HG02981 (cell line): ENCODE results near the gene MEST.
"Not testable (repeated sequence)": the region's sequence is repeated elsewhere in the genome, so short reads cannot be mapped to it uniquely, and the experiment has no call there.

Experiments
- ATAC-seq: cut with Tn5 transposase; IDR thresholded peaks from one replicate; pipeline ENCODE4 v1.9.1; 2021; ENCODE audit warnings: mild to moderate bottlenecking, moderate library complexity; ENCODE audit not compliant: unreplicated experiment

MEST gene

DNA sequence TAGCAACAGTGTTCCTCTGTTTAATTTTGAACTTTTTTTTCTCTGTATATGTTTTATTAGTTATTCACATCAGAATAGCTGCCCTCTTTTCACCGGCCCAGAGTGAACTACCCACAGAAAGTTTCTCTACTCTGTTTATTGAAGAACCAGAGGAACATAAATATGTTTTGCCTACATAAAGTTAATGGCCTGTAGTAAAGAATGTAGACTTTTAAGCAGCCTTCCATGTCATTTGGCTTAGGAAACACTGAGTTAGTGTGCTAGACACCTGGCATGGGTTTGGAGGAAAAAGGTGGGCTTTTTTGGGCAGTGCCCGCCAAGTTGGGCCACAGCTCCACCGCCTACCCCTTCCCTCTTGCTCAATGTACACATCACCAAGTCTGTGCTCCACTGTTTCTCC lies 8.9 kb upstream of the MEST start:
- no peak for ATAC-seq

DNA sequence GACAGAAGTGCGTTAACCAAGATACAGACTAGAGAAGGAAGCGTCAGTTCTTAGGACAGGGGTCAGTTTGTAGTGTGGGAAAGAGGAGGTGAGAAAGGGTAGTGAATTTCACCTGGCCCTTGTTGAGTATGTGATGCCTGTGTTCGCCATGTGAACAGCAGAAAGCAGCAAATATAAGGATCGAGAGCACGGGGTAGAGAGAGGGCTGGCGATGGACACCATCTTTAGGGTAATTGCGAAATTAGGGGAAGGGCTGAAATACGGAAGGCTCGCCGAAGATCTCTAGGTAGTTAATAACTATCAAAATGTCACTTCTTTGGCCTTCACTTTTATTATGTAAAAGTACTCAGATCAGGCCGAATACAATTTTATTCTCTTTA lies 6.2 kb upstream of the MEST start:
- no peak for ATAC-seq

DNA sequence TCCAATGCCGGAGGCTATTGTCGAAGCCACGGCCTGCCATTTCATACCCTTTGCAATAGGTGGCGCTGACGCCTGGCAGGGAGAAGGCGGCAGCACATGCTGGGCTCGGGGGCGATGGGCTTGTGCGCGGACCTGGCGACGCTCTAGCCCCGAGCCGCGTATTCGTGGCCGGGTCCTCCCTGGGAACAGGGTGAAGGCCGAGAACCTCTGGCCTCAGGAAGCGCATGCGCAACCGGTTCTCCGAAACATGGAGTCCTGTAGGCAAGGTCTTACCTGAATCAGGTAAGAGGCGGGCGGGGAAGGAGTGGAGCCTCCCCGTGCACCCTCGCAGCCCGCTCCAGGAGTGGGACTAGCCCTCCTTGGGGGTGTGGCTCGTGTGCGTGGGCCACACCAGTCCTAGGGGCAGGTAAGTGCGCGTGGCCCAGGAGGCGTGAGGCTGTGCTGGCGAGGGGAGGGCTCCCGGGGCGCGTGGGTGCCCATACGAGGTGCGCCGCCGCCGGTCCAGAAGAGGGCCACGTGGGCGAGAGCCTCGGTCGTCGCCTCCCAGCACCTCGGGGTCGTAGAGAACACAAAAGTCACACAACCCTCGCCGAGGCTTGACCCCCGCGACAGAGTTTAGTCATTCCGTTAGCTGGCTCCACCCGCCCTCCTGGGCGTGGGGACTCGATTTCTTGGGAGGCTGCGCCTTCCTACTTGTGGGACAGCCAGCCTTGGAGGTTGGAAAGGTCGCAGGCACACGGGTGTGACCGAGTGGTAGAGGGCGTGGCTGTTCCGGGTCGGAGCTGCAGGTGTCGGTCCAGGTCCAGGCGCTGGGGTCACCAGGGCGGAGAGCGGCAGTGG lies 5.6 kb upstream of the MEST start:
- peak; percentile 47 for ATAC-seq

DNA sequence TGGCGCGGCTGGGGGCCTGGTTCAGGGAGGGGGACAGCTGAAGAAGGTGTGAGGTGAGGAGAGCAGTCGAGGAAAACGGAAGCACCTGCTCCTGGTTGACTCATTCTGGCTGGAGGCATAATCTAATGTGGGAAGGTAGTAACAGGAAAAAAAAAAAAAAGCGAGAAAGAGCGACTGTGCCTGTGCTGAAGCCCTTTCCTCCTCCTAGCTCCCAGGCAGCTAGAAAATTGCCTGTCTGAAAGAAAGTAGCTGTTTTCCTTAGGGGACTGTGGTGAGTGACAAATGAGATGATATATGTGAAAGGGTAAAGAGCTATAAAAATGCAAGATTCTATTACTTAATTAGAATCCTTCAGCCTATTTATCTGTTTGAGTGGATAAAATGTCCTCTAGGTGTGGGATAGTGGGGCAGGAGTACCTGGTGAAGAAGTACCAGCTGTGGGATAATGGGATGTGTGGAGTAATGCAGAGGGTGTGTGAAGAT lies 4.9 kb upstream of the MEST start:
- ATAC-seq, result no peak

DNA sequence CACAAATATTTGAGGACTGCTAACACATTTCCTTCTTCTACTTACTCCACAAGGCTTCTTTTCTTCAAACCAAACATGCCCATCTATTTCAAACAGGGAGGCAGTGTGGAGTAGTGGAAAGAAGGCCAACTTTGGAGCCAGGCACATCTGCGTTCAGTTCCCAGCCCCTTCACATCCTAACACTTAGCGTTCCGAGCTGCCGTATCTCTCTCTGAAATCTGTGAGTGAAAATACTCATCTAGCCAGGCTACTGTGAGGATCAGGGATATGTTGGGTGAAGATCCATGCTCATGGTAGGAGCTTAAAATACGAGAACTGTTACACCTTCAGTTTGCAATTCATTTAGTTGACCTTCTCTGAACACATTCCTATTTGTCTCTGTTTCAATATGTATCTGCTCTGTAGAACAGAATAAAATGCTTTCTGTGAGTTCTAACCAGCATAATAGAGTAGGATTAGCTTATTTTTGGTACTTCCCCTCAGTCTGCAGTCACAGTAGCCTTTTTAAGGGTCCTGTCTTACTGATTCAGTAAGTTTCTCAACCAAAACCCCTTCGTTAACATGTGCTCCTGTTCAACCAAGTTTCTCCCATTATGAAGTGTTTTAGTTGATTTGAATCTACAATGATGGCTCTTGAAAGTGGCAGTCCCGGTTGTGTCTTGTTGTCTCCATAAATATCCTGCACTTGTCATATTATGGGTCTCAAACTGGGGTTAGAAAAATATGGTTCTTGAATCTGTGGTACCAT lies 3.3 kb upstream of the MEST start:
- ATAC-seq, result no peak

DNA sequence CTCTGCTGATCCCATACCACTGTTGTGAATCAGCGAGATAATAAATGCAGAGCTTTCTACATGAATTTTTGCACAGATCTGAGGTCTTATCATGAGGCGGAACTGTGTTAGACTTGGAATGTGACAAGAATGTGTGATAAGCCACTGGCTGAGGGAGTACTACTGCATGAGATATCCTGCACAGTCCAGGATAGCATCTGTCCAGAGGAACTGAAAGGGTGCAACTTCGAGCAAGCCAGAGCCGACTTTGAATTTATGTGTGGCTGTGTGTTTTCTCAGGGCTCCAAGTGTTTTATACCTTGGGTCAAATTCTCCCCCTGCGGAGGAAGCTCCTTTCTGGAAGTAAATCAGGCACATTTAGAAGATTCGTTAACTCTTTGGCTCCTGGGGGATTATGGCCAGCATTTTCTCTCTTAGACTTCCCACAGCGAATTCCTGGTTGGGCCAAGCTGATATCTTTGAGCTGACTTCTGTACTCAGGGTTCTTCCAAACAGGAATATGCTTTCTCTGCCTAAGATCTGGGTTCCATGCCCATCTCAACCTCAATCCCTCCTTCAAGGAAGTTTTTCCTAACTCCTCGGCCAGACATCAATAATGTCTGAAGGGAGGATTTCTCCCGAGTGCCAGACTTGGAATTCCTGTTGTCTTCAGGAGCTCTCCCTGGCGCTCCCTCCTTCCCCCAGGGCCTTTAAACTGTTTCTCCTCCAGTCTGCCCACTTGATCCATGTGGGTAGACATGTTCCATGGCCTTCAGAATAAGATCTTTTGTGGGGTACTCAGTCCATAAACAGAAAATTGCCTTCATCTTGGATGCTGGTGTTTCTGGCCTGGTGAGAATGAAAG lies 2.5 kb upstream of the MEST start:
- no peak for ATAC-seq

DNA sequence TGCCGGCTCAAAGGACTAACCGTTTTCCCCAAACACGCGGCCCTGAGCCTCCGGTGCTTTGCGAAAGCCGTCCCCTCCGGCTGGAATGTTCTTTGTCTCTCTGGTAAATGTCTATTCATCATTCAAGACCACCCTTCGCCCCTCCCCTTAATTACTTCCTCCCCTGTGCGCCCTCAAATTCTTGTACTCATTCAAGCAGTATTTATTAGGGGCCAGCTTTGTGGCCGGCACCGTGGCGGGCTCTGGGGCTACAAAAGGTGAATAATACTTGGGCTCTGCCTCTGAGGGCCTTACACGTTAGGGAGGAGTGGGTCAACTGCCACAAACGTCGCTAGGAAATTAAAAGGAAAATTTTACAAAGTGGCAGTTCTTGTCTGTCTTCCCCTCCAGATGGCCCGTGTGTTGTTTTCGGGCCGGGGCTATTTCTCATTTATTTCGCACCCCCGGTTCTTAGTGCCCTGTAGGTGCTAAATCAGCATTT lies 1.5 kb upstream of the MEST start:
- ATAC-seq, result no peak

DNA sequence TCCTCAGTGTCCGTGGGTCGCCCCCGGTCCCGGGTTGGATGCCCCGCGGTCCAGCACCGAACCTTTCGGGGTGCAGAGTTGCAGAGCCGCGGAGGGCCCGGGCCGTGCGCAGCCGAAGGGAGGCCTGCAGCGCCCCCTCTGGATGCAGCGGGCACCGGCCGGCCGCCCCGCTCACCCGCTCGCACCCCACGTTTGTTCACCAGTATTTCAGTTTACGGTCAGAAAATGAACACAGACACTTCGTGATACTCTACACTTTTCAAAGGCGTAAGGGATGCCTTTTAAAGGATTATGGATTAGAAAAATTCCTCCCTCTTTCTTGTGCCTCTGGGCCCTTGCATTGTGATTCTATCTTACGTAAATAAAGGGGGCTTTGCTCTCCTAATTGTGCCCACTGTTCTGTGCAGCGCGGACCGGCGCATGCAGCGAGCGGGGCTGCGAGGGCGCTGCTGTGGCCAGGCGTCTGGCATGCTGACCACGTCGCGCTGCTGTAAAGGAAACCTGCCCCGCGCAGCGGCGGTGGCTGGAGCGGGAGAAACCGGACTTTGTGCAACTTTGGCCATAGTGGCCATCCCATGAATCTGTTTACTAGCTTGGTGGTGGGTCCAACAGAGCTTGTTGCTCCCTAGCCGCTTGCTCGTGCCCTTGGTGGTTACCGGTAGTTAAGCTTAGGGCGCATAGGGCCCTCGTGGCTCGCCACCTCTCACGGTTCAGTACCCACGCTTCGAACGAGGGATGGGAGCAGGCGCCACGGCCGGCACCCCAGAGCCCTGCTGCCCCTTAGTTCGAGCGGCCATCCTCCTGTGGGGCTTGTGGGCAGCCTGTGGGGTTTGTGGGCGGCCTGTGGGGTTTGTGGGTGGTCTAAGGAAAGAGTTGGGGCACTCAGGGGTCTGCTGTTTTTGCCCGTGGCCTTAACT lies 739 bp upstream of the MEST start:
- ATAC-seq, result no peak

DNA sequence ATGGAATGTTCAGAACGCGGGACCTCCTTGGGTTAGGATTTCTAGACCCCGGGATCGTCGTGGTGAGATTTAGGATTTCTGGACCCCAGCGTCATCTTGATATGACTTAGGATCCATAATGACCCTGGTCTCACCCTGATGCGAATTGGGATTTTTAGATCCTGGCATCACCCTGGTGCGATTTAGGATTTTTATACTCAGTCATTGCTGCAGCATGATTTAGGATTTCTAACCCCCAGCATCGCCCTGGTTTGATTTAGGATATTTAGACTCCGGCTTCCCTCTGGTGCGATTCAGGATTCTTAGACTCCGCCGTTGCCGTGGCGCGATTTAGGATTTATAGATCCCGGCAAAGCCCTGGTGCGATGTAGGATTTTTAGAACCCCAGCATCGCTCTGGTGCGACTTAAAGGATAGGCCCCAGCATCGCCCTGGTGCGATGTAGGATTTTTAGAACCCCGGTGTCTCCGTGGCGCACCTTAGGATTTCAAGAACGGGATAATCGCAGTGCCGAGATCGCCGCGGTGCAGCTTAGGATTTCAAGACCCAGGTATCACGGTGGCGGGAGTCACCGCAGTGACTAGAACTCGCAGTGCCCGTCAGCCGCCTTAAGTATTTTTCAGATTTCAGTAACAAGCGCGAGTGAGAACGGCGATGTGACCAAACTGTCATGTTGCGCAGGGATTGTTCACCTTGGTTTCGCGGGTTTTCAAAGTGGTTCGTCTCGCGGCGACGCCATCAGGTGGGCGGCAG lies 814 bp downstream of the MEST start:
- ATAC-seq, result no peak

DNA sequence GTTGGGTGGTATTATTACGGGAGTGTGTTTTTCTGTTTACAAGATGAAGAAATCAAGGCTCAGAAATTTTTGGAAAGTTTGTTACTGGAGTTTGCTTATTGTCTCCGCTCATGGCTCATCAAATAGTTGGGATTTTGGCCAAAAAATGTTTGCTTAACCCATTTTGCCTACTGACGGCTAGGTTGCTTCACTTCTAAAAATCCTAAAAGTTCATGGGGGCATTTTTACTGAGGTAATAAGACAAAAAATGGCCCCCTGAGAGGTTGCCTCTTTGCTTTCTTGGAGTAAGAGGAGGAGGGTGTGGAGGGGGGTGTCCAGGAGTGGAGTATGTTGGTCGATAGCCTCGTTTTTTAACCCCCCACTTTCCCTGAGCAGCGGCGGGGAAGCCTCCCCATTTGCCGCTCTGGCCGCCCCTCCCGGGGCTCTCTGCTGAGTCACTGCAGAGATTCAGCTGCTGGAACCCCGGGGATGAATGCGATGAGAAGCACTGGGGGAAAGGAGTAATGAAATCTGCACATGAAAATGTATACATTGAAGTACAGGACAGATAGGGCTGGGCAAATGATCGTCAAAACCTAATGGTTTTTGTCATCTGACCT lies 1.5 kb downstream of the MEST start:
- ATAC-seq, result no peak

DNA sequence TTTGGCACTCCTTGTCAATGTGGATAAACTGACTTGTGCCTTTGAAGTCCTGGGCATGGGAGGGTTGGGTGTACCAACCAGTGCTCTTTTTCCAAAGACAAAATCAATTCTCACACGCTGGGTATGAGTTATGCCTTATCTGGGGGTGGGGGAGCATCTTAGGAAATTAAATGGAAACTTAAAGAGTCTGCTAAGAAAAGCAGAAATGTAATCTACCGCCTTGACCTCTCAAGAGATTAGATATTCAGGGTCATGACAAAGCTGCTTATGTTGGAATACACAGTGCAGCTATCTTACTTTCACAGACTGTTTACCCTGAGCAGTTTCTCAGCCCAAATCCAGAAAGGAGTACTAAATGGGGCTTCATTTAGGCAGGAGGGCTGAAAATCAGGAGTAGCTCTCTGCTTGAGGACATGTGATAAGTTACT lies 2.6 kb downstream of the MEST start:
- no peak for ATAC-seq

DNA sequence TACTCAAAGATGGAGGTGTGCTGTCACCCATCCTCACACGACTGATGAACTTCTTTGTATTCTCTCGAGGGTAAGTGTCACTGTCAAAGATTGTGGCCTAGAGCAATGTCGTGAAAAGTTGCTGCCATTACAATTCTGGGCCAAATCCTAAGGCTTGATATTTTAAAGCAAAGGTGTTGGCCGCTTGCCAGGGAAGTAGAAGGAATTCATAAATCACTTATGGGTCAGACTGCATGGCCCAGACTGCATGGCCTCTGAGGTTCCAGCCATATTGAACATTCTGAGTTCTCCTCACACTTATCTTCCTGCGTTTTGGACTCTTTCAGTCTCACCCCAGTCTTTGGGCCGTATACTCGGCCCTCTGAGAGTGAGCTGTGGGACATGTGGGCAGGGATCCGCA lies 8.6 kb downstream of the MEST start:
- ATAC-seq, result no peak

DNA sequence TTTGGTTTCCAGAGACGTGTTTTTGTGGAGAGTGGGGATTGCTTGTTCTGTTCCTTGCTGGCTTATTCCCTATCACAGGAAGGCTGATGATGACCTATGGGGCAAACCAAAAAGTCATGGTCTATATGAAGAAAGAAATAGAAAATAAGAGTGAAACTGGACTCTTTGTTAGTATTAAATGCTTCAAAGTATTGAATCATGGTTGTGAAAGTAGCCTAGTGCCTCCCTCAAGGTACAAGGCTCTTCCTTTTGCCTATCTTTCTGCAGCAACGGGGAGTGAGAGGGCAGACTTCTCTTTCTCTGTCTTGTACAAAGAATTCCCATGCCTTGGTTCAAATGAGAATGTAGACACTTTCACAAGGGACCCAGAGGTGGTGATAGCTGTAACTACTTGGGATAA lies 9.0 kb downstream of the MEST start:
- ATAC-seq, result no peak

DNA sequence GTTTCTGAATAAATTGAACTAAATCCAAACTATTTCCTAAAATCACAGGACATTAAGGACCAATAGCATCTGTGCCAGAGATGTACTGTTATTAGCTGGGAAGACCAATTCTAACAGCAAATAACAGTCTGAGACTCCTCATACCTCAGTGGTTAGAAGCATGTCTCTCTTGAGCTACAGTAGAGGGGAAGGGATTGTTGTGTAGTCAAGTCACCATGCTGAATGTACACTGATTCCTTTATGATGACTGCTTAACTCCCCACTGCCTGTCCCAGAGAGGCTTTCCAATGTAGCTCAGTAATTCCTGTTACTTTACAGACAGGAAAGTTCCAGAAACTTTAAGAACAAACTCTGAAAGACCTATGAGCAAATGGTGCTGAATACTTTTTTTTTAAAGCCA lies 13.9 kb downstream of the MEST start:
- ATAC-seq, result no peak

DNA sequence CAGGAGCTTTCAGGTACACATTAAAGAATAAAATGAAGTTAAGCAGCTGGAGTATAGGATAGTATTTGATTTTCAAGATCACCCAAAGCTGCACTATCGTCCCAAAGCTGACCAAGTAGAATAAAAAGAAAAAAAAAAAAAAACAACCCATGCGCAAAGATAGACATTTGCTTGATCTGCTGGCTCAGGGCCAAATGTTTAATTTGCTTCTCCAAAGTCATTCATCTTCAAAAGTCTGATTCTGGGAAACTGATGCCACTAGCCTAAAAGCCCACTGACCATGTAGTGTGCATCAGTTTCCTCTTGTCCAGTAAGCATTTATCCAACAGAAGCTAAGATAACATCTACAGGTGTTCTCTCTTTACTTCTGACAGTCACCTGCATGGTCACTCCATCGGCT lies 14.5 kb downstream of the MEST start:
- no peak for ATAC-seq

DNA sequence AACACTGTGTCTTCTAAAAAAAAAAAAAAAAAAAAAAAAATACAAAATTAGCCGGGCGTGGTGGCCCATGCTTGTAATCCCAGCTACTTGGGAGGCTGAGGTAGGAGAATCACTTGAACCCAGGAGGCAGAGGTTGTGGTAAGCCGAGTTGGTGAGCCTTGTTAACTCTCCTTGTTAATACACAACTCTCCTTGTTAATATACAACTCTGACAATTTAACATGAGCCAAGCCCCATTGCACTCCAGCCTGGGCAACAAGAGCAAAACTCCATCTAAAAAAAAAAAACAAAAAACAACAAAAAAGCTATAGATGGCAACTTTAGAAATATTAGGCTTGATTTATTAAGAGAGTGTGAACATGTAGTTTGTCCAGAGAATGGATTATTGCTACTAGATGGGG lies 20.2 kb downstream of the MEST start:
- not testable (repeated sequence) for ATAC-seq

DNA sequence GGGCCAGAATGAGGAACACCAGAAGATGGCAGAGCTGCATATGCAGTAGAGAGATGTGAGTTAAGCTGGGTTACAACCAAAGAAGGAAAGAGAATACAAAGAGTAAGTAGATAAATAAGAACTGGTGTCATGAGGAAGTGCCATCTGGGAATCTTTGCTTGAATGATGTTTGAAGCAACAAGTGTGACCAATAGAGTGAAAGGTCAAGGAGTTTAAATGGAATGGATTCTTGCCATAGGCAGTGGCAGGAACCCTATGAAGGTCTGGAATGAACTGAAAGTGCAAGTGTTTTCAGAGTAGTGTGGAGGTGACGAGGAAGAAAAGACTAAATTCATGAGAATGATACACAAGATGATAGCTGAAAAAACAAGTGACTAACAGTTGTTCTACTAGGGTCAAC lies 21.6 kb downstream of the MEST start:
- no peak for ATAC-seq

DNA sequence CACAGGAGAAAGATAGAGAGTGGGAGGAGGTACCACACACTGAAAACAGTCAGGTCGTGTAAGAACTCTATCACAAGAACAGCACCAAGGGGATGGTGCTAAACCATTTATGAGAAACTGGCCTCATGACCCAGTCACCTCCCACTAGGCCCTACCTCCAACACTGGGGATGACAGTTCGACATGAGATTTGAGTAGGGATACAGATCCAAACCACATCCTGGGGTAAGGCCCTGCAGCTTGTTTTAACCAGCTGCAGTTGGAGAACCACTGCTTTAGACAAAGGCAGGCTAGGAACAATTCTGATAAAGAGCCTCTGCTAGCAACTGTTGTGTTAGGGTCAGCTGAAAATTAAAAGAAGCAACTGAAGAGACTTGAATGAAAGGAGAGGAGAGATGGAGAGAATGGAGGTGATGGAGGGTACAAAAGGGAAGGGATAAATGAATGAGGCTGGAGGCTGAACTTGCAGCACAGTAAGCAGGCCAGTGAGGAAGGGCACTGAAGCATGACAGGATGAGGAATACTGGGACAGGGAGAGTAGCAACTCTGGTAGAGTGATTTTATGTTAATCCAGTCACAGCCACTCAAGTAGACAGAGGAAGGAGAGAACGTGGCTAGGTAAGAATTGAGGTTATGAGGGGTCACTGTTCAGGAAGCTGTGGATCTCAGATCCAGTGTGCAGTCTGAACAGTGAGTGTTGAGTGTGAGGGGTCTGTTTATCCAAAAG lies 23.6 kb downstream of the MEST start:
- ATAC-seq, result no peak
